ENCODE data around the gene PCGF3. TPM values are rescaled to one million over a fixed set of nuclear protein-coding genes. Genes with fewer than 3 reads are reported as not detected.

The PCGF3 gene
- total and polyA plus RNA-seq, 10 of the 15 experiments (the other 5 are each of a cell fraction or from before 2014, with no cell fraction given) = 2.2 to 43.8 (median 15.9) TPM

DNA sequence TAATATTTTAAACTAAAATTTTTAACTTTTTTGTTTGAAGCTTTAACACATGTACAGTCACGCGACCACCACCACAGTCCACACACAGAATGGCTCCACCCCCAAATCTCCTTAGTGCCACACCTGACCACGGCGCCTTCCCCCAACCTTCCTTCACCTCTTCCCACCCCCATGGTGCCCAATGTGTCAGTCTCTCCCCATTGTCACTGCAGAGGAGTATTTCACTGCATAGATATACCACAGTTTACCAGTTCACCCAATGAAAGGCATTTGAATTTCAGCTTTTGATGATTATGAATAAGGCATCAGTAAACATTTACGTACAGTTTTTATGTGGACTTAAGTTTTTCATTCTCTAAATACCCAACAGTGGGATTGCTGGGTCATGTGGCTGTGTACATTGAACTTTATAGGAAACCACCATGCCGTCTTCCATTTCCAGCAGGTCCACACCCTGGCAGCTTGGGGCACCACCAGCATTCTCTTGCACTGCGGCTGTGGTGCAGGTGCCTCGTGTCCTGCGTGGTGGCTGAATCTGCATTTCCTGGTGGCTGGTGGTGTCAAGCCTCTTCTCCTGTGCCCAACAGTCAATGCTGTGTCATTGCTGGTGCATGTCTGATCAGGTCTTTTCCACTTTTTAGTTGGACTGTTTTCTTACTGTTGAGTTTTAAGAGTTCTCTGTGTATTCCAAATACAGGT lies 71.3 kb downstream of the PCGF3 start:
- intact Hi-C loops (cut with micrococcal nuclease; ENCODE audit: unreplicated experiment) = no loop called here
- ChIA-PET CTCF (interaction anchor here (0.6 kb wide), 1 partner anchor 1444 kb away, joined by 4 read pairs; no protein-coding TSS in a partner anchor), POLR2A (interaction anchor here (0.6 kb wide), 1 partner anchor 702 kb away, joined by 3 read pairs; no protein-coding TSS in a partner anchor), SMC1A (ENCODE audit: uncharacterized antibody, unreplicated experiment) (interaction anchor here (1.0 kb wide), 1 partner anchor 20 kb away, joined by 3 read pairs; no protein-coding TSS in a partner anchor), RAD21 (ENCODE audit: unreplicated experiment) (no interaction called here)
- H3K27me3 ChIP-seq (replicated peaks in 1 of 2; ENCODE audit: control insufficient read depth in 2 of 2, insufficient read depth in 2 of 2, low read length in 1 of 2) = no peaks in the 10 kb centered on the region
- no peak for FAIRE-seq
- in situ Hi-C loops (cut with MboI) = no loop called here
- WGBS (ENCODE audit: insufficient coverage, insufficient replicate concordance, low lambda C conversion rate, missing lambda C conversion rate) = 91% methylated on average over 9 of the region's 9 CpGs
- no peaks in the 10 kb centered on the region for H4K20me1 ChIP-seq (ENCODE audit: control insufficient read depth, insufficient read depth)
- no peak overlapping the region for H3K27ac ChIP-seq (ENCODE audit: control insufficient read depth, insufficient read depth)
- H2AFZ ChIP-seq (ENCODE audit: control insufficient read depth, low read depth, low read length) = no peak overlapping the region
- H3K4me2 ChIP-seq (ENCODE audit: control insufficient read depth, insufficient read depth) = no peak overlapping the region
- no peak for DNase-seq (ENCODE audit: low read depth, low spot score)
- H3K9me3 ChIP-seq (replicated peaks; ENCODE audit: control insufficient read depth, insufficient read depth, low read length) = no peaks in the 10 kb centered on the region; the same call in 2 of the 3 replicates
- peaks cover 62% of the 10 kb centered on the region for H3K79me2 ChIP-seq (ENCODE audit: control insufficient read depth, insufficient read depth, low read length)
- no peak overlapping the region for H3K4me3 ChIP-seq
- peaks cover 0 to 42% of the 10 kb centered on the region in 2 experiments; a peak in 3 of 4 replicates for H3K36me3 ChIP-seq (ENCODE audit: control insufficient read depth in 2 of 2, insufficient read depth in 2 of 2, low read length in 1 of 2)
- peaks cover 6% of the 10 kb centered on the region; the same call in 1 of the 2 replicates for H3K4me1 ChIP-seq (ENCODE audit: control insufficient read depth, insufficient read depth, low read length)
- ATAC-seq = no peak
- TSS peak; percentile 18 for BruUV-seq (replicated peaks)
- H3K9ac ChIP-seq (ENCODE audit: control insufficient read depth, insufficient read depth, low read length) = no peak overlapping the region
- TF ChIP-seq, protein P1, sequence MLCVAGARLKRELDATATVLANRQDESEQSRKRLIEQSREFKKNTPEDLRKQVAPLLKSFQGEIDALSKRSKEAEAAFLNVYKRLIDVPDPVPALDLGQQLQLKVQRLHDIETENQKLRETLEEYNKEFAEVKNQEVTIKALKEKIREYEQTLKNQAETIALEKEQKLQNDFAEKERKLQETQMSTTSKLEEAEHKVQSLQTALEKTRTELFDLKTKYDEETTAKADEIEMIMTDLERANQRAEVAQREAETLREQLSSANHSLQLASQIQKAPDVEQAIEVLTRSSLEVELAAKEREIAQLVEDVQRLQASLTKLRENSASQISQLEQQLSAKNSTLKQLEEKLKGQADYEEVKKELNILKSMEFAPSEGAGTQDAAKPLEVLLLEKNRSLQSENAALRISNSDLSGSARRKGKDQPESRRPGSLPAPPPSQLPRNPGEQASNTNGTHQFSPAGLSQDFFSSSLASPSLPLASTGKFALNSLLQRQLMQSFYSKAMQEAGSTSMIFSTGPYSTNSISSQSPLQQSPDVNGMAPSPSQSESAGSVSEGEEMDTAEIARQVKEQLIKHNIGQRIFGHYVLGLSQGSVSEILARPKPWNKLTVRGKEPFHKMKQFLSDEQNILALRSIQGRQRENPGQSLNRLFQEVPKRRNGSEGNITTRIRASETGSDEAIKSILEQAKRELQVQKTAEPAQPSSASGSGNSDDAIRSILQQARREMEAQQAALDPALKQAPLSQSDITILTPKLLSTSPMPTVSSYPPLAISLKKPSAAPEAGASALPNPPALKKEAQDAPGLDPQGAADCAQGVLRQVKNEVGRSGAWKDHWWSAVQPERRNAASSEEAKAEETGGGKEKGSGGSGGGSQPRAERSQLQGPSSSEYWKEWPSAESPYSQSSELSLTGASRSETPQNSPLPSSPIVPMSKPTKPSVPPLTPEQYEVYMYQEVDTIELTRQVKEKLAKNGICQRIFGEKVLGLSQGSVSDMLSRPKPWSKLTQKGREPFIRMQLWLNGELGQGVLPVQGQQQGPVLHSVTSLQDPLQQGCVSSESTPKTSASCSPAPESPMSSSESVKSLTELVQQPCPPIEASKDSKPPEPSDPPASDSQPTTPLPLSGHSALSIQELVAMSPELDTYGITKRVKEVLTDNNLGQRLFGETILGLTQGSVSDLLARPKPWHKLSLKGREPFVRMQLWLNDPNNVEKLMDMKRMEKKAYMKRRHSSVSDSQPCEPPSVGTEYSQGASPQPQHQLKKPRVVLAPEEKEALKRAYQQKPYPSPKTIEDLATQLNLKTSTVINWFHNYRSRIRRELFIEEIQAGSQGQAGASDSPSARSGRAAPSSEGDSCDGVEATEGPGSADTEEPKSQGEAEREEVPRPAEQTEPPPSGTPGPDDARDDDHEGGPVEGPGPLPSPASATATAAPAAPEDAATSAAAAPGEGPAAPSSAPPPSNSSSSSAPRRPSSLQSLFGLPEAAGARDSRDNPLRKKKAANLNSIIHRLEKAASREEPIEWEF (IDR thresholded peaks at IDR 0.05; ENCODE audit: insufficient replicate concordance, low read depth, low read length) = no peak
- TF ChIP-seq NR2F1 (conservative IDR thresholded peaks at IDR 0.05) (no peak), ZNF207 (IDR thresholded peaks at IDR 0.05; ENCODE audit: borderline replicate concordance) (no peak), PAX5 (IDR thresholded peaks at IDR 0.05; ENCODE audit: borderline replicate concordance, low read depth, low read length) (no peak), YY1 (IDR thresholded peaks at IDR 0.05; ENCODE audit: low read depth, low read length) (no peak), POLR2A (IDR thresholded peaks at IDR 0.05; ENCODE audit: low read depth, low read length) (peak; percentile 64; the same call in 1 of the 2 replicates), RAD21 (IDR thresholded peaks at IDR 0.05; ENCODE audit: insufficient read depth, low read depth, low read length) (no peak), JUNB (IDR thresholded peaks at IDR 0.05) (no peak), SREBF1 (IDR thresholded peaks at IDR 0.05; ENCODE audit: low read length) (no peak), POLR2AphosphoS5 (IDR thresholded peaks at IDR 0.05; ENCODE audit: low read length) (0 out of 2 replicates have a peak, but pooled peaks have one; percentile 5), MTA2 (IDR thresholded peaks at IDR 0.05; ENCODE audit: low read depth) (no peak)
- TF ChIP-seq, protein P2, sequence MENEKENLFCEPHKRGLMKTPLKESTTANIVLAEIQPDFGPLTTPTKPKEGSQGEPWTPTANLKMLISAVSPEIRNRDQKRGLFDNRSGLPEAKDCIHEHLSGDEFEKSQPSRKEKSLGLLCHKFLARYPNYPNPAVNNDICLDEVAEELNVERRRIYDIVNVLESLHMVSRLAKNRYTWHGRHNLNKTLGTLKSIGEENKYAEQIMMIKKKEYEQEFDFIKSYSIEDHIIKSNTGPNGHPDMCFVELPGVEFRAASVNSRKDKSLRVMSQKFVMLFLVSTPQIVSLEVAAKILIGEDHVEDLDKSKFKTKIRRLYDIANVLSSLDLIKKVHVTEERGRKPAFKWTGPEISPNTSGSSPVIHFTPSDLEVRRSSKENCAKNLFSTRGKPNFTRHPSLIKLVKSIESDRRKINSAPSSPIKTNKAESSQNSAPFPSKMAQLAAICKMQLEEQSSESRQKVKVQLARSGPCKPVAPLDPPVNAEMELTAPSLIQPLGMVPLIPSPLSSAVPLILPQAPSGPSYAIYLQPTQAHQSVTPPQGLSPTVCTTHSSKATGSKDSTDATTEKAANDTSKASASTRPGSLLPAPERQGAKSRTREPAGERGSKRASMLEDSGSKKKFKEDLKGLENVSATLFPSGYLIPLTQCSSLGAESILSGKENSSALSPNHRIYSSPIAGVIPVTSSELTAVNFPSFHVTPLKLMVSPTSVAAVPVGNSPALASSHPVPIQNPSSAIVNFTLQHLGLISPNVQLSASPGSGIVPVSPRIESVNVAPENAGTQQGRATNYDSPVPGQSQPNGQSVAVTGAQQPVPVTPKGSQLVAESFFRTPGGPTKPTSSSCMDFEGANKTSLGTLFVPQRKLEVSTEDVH (IDR thresholded peaks at IDR 0.05; ENCODE audit: low read depth, partially characterized antibody) = no peak
- TF ChIP-seq, protein P3, sequence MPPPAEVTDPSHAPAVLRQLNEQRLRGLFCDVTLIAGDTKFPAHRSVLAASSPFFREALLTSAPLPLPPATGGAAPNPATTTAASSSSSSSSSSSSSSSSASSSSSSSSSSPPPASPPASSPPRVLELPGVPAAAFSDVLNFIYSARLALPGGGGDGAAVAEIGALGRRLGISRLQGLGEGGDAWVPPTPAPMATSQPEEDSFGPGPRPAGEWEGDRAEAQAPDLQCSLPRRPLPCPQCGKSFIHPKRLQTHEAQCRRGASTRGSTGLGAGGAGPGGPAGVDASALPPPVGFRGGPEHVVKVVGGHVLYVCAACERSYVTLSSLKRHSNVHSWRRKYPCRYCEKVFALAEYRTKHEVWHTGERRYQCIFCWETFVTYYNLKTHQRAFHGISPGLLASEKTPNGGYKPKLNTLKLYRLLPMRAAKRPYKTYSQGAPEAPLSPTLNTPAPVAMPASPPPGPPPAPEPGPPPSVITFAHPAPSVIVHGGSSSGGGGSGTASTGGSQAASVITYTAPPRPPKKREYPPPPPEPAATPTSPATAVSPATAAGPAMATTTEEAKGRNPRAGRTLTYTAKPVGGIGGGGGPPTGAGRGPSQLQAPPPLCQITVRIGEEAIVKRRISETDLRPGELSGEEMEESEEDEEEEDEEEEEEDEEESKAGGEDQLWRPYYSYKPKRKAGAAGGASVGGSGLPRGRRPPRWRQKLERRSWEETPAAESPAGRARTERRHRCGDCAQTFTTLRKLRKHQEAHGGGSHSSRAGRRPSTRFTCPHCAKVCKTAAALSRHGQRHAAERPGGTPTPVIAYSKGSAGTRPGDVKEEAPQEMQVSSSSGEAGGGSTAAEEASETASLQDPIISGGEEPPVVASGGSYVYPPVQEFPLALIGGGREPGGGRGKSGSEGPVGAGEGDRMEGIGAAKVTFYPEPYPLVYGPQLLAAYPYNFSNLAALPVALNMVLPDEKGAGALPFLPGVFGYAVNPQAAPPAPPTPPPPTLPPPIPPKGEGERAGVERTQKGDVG (CRISPR knock-in tag; IDR thresholded peaks at IDR 0.05) = no peak

Data from GM12878 (cell line).